ENCODE measurements around the gene C11orf58. TPM values are rescaled to one million over a fixed set of nuclear protein-coding genes. Genes with fewer than 3 reads are reported as not detected.

The C11orf58 gene
- total and polyA plus RNA-seq, 10 donors, result 83.9 to 147 (median 124) TPM

- H3K36me3 ChIP-seq, result no peaks in the 10 kb centered on the region
- no peak overlapping the region for H3K27ac ChIP-seq
- H3K9me3 ChIP-seq, result no peaks in the 10 kb centered on the region
- H3K4me3 ChIP-seq, result no peak overlapping the region
- no peak for TF ChIP-seq POLR2AphosphoS5 (IDR thresholded peaks at IDR 0.05)
- TF ChIP-seq POLR2A (IDR thresholded peaks at IDR 0.05), result no peak
- TF ChIP-seq CTCF (IDR thresholded peaks at IDR 0.05 in 8 of 11, conservative IDR thresholded peaks at IDR 0.05 in 3 of 11), result no peak
- H3K4me1 ChIP-seq, result peaks cover 0 to 21% (median 5%) of the 10 kb centered on the region in 6 donors
- intact Hi-C loops (cut with DNase I; ENCODE audit: low total_unique reads), result no loop called here
- DNase-seq, result peak; percentile 59
- 88 to 94% (median 89%) methylated on average over 10 to 11 of the region's 11 CpGs for WGBS, 5 donors
- no peaks in the 10 kb centered on the region for H3K27me3 ChIP-seq (replicated peaks in 1 of 7)
Measured at GRCh38 chr11:16781936-16782919, 43.8 kb downstream of the C11orf58 start.

- DNase-seq, result no peak
- Histone ChIP-seq H3K27me3 (replicated peaks in 1 of 7) (no peaks in the 10 kb centered on the region), H3K36me3 (no peaks in the 10 kb centered on the region), H3K9me3 (no peaks in the 10 kb centered on the region), H3K4me1 (peaks cover 0 to 25% (median 7%) of the 10 kb centered on the region in 6 donors), H3K4me3 (no peak overlapping the region), H3K27ac (no peak overlapping the region)
- WGBS, 5 donors, result 92 to 97% (median 95%) methylated on average over 18 to 22 of the region's 22 CpGs
- TF ChIP-seq POLR2AphosphoS5 (IDR thresholded peaks at IDR 0.05) (no peak), POLR2A (IDR thresholded peaks at IDR 0.05) (no peak), CTCF (IDR thresholded peaks at IDR 0.05 in 8 of 11, conservative IDR thresholded peaks at IDR 0.05 in 3 of 11) (no peak)
- intact Hi-C loops (cut with DNase I; ENCODE audit: low total_unique reads), result no loop called here
Measured at GRCh38 chr11:16783321-16783801, 44.9 kb downstream of the C11orf58 start.

GRCh38 chr11:16784097-16784496, 45.6 kb downstream of the C11orf58 start:
- Histone ChIP-seq H3K27me3 (replicated peaks in 1 of 7) (no peaks in the 10 kb centered on the region), H3K4me3 (no peak overlapping the region), H3K9me3 (no peaks in the 10 kb centered on the region), H3K36me3 (no peaks in the 10 kb centered on the region), H3K4me1 (peaks cover 0 to 32% (median 10%) of the 10 kb centered on the region in 6 donors), H3K27ac (peak overlapping the region in 1 of 8 donors; percentile 29)
- intact Hi-C loops (cut with DNase I; ENCODE audit: low total_unique reads), result no loop called here
- no peak for DNase-seq
- TF ChIP-seq POLR2AphosphoS5 (IDR thresholded peaks at IDR 0.05), result no peak
- TF ChIP-seq CTCF (IDR thresholded peaks at IDR 0.05 in 8 of 11, conservative IDR thresholded peaks at IDR 0.05 in 3 of 11), result no peak
- 74 to 82% (median 81%) methylated on average over 2 of the region's 2 CpGs for WGBS, 5 donors

- Histone ChIP-seq H3K36me3 (no peaks in the 10 kb centered on the region), H3K4me1 (peaks cover 0 to 35% (median 10%) of the 10 kb centered on the region in 6 donors), H3K27ac (peak overlapping the region in 2 of 8 donors; percentile 15 to 29), H3K27me3 (replicated peaks in 1 of 7) (no peaks in the 10 kb centered on the region), H3K4me3 (no peak overlapping the region), H3K9me3 (no peaks in the 10 kb centered on the region)
- WGBS, 5 donors, result 41 to 78% (median 69%) methylated on average over 2 of the region's 2 CpGs
- DNase-seq, result no peak
- TF ChIP-seq POLR2AphosphoS5 (IDR thresholded peaks at IDR 0.05) (no peak), CTCF (IDR thresholded peaks at IDR 0.05 in 8 of 11, conservative IDR thresholded peaks at IDR 0.05 in 3 of 11) (no peak), POLR2A (IDR thresholded peaks at IDR 0.05) (no peak)
- intact Hi-C loops (cut with DNase I; ENCODE audit: low total_unique reads), result loop anchor here (5.0 kb wide), 1 partner anchor 278 kb away; no protein-coding TSS in a partner anchor
Measured at GRCh38 chr11:16784666-16785065, 46.2 kb downstream of the C11orf58 start.

Measured in spleen (tissue), 11 donors.